ENCODE data around the gene ZNF735.
"Not testable (repeated sequence)": the region's sequence is repeated elsewhere in the genome, so short reads cannot be mapped to it uniquely, and the experiment has no call there.

ZNF735 gene

GRCh38 chr7:64223366-64223765 lies 16.4 kb downstream of the ZNF735 start:
- TF ChIP-seq CTCF (conservative IDR thresholded peaks at IDR 0.05; ENCODE audit: low read depth): no peak
- no peak overlapping the region for H3K27ac ChIP-seq
- ChIA-PET POLR2A (ENCODE audit: low non-redundant PET) (no interaction called here), CTCF (no interaction called here)
- no peak for DNase-seq (ENCODE audit: low spot score)

GRCh38 chr7:64228174-64228573 lies 21.2 kb downstream of the ZNF735 start, which contains the start of gene ZNF679:
Gene ZNF679 (plus strand): TSS chr7:64228474. CDS start chr7:64249118, 20,644 bp downstream.
- DNase-seq (ENCODE audit: low spot score); CTCF ChIA-PET; H3K27ac ChIP-seq; POLR2A ChIA-PET (ENCODE audit: low non-redundant PET): not testable (repeated sequence)

GRCh38 chr7:64266341-64266919 lies 59.4 kb downstream of the ZNF735 start:
- no peak for DNase-seq (ENCODE audit: low spot score)
- ChIA-PET CTCF (no interaction called here), POLR2A (ENCODE audit: low non-redundant PET) (no interaction called here)
- H3K27ac ChIP-seq: no peak overlapping the region
- no peak for TF ChIP-seq CTCF (conservative IDR thresholded peaks at IDR 0.05; ENCODE audit: low read depth)

Data from RWPE1 (cell line).